NCI-H82 treated with DMSO at 0.1 percent for 48 hours (cell line): Measurements from ENCODE around the gene DNAJB14.
"Not testable (repeated sequence)": the region's sequence is repeated elsewhere in the genome, so short reads cannot be mapped to it uniquely, and the experiment has no call there.

Experiments used
- DNase-seq: peaks from one replicate; lab custom pipeline; 2025; ENCODE audit not compliant: unreplicated experiment; lab: John Stamatoyannopoulos, UW

DNAJB14 gene

GRCh38 chr4:99946356-99947189, at the start of gene DNAJB14:
Gene DNAJB14 (minus strand): TSS chr4:99946618. CDS start chr4:99946571, 47 bp downstream.
- peak; percentile 19 for DNase-seq

- DNase-seq: no peak
These were observed 45.3 kb upstream of the DNAJB14 start for GRCh38 chr4:99991741-99992140.

GRCh38 chr4:99987681-99988080, 41.3 kb upstream of the DNAJB14 start:
- DNase-seq: no peak

DNA sequence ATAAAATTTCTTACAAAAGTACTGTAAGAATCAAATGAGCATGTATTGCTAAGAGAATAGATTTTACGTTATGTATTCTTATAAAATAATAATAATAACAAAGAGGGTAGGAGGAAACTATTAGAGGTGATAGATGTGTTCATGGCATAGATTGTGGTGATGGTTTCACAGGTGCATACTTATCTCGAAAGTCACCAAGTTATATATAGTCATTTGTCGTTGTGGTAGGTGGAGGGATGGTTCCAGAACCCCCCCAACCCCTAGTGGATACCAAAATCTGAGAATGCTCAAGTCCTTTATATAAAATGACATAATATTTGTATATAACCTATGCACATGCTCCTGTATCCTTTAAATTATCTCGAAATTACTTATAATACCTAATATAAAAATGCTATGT, 40.4 kb upstream of the DNAJB14 start:
- no peak for DNase-seq

GRCh38 chr4:99983289-99983943, 37.0 kb upstream of the DNAJB14 start:
- DNase-seq: no peak

GRCh38 chr4:99979872-99980271, 33.5 kb upstream of the DNAJB14 start:
- no peak for DNase-seq

GRCh38 chr4:99971453-99972111, 25.2 kb upstream of the DNAJB14 start:
- DNase-seq: no peak

DNA sequence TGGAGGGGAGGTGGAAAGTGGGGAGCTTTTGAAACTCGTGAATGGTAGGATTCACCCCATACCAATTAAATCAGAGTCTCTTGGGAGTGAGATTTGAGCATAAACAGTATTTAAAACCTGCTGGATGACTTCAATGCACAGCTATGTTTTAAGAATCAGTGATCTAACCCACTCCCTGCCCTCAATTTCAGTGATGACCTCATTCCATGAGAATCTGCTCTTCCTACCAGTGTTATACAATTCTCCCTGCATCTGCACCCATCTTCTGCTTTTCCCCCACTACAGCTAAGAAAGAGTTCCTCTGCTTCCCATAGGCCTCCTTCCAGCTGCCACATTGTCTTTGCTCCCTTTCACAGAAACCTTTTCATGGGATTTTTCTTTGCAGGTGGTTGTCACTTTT, 21.9 kb upstream of the DNAJB14 start:
- DNase-seq: no peak

DNA sequence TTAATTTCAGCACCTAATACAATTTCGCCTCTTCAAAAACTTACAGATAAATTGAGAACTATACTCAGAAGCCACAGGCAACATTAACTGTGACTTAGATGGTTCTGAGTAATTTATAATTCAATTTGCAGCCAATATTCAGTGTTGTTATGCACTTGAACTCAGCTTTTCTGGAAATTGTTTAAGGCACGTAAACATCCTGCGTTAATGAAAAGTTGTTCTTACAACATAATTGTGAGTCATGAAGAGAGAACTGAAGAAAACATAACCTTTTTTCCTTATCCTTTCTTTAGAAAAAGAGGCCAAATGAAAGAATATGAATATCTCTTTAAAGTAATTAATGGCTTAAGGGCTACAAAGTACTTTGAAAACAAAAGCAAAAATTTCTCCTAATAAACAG, 20.3 kb upstream of the DNAJB14 start:
- DNase-seq: no peak

DNA sequence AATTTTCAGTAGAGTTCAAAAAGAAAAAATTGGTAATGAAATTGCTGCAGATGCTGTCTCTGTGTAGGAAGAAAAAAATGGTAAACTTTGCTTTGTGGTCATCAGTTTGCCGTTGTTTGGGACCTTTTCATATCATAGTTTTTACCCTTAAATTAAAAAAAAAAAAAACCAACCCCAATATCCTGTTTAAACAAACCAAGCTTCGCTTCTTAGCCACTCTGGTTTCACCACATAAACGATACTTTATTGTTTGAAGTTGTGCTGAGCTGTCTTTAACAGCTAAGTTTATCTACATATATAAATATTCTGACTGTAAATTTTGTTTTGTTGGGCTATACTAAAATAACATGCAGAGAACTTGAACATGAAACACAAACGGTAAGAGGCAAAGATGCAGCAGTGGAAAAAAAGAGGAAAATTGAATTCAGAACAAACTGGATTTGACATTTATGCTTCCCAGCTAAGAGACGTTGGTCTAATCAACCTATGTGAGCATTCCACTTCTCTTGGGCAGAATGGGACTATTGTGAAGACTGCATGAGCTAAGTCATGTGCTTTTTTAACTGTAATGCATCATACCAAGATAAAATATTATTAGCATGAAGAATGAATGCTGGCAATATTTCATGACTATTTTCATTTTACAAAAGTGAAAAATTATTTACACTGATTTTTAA, 19.4 kb upstream of the DNAJB14 start:
- DNase-seq: no peak

- no peak for DNase-seq
These were observed 18.8 kb upstream of the DNAJB14 start for GRCh38 chr4:99965173-99965572.

- DNase-seq: no peak
These were observed 15.3 kb upstream of the DNAJB14 start for GRCh38 chr4:99961711-99962110.

DNA sequence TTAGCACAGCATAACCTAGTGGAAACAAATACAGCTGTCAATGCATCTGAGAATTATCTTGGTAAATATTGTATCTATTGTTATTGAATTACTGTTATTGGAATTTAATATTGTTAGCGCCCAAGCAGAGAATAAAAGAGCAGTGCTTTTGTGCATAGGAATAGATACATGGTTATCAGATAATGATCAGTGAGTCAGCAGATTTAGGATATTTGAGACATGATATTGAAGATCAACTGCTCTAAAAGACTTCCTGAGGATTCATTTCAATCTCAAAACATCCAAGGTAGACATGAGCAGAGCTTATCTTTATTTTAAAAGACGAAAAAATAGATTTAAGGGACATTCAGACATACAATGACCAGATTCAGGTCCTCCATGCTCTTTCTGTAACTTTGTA, 14.2 kb upstream of the DNAJB14 start:
- no peak for DNase-seq

DNA sequence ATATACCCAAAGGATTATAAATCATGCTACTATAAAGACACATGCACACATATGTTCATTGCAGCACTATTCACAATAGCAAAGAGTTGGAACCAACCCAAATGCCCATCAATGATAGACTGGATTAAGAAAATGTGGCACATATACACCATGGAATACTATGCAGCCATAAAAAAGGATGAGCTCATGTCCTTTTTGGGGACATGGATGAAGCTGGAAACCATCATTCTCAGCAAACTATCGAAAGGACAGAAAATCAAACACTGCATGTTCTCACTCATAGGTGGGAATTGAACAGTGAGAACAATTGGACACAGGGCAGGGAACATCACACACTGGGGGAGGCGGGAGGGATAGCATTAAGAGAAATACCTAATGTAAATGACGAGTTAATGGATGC, 11.8 kb upstream of the DNAJB14 start:
- not testable (repeated sequence) for DNase-seq

GRCh38 chr4:99950913-99951254, 4.5 kb upstream of the DNAJB14 start:
- no peak for DNase-seq

- peak; percentile 89 for DNase-seq
These were observed 3.8 kb upstream of the DNAJB14 start, which contains the start of gene H2AZ1 for GRCh38 chr4:99949999-99950912. Gene H2AZ1 (minus strand): TSS chr4:99950275. CDS start chr4:99950170, 105 bp downstream.

DNA sequence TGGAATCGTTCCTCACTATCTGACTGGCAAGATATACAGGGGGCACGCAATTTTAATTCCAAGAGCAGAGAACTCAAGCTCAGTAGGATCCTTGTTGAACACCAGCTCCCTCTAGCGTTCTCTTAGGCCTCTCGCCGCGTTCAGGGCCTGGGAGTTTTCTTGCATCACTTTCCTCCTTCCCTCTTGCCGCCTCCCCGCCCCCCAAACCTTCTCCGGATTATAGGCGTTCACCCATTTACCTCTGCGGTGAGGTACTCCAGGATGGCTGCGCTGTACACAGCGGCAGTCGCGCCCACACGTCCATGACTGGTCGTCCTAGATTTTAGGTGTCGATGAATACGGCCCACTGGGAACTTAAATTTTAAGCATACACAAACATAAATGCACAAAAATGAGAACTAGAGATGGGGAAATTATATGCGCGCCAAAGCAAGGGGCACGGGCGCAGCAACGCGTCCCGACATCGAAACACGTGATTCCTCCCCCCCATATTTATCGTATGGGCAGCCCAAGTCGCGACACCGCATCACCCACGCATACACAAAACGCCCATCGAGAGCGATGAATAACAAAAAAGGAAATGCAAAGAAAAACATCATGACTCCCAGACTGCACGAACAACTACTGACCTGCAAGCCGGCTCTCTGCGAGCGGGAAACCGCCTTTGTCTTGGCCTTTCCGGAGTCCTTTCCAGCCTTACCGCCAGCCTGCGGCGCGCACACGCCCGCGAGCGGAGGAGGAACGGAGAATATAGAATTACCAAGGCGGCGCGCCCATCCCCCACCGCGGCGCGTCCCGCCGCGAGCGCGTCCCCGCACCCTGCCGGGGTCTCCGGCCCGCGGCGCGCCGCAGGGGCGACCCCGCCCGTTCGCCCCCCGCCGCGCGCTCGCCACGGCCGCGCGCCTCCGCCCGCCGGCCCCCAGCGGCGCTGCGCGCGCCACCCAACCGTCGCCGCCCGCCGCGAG, 2.9 kb upstream of the DNAJB14 start:
- peak; percentile 87 for DNase-seq

DNA sequence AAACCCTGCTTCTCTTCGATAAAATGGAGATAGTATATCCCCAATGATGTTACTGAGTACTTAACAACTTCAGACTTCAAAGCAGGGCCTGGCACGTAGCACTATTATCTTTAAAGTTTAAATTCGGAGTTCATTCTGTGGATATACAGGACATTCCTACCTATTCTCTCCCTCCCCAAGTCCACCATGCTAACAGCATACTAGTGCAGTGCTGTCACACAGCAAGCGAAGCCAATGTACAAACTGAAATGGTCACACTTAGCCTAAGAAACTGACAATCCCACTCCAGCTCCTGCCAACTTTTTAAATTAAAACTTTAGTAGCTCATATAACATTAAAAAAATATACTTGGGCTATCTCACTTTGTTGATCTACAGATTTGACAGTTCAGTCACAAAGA, 1.2 kb upstream of the DNAJB14 start:
- no peak for DNase-seq

DNA sequence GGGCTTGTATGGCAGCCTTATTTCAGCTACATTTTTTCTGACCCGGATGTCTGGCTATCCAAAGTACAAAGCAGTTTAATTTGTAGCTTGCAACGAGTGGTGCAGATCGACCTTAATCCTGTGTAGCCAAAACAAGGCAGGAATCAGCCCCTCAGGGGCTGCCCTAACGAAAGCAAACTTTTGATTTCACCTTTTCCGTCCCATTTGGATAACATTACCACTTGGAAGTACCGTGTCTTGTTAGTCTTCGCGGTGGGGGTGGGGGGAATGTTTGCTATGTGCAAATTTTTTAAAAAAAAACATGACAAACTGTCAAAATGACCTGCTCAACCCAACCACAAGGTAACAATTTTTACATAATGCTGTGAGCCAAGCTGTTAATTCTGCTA, 766 bp upstream of the DNAJB14 start:
- no peak for DNase-seq
